Nephron progenitor cell (in vitro differentiated cells): ENCODE results near the gene MLN.

Experiments used
- DNase-seq: peaks from one replicate; pipeline ENCODE4 v3.0.0; 2021
- H3K27ac Mint-ChIP-seq: 2 replicates; pipeline ENCODE4 v1.8.0; 2021; ENCODE audit warnings: mild to moderate bottlenecking, moderate library complexity, mixed read lengths
- H3K27me3 Mint-ChIP-seq: 2 replicates; pipeline ENCODE4 v1.8.0; 2021; ENCODE audit warnings: mild to moderate bottlenecking, low read depth, mixed read lengths; ENCODE audit not compliant: poor library complexity
- H3K36me3 Mint-ChIP-seq: 2 replicates; pipeline ENCODE4 v1.8.0; 2021; ENCODE audit warnings: low read depth, mixed read lengths
- H3K4me1 Mint-ChIP-seq: 2 replicates; pipeline ENCODE4 v1.8.0; 2021; ENCODE audit warnings: mixed read lengths
- H3K4me3 Mint-ChIP-seq: 2 replicates; pipeline ENCODE4 v1.8.0; 2021; ENCODE audit warnings: mild to moderate bottlenecking, moderate library complexity, mixed read lengths
- H3K9me3 Mint-ChIP-seq: 2 replicates; pipeline ENCODE4 v1.8.0; 2021; ENCODE audit warnings: mild to moderate bottlenecking, moderate library complexity, mixed read lengths
- TF ChIP-seq, protein P1 (sequence below): fragments of 200-600 bp; sonication (generic); IDR thresholded peaks from 2 replicates; pipeline ENCODE4 v1.5.0; 2021; ENCODE audit warnings: antibody characterized with exemption

Gene MLN

GRCh38 chr6:33769248-33769821, 34.5 kb downstream of the MLN start:
- peaks cover 10% of the 10 kb centered on the region for H3K36me3 Mint-ChIP-seq
- DNase-seq, result no peak
- no peak overlapping the region for H3K4me3 Mint-ChIP-seq
- peaks cover 13% of the 10 kb centered on the region for H3K9me3 Mint-ChIP-seq
- H3K27me3 Mint-ChIP-seq, result peaks cover 11% of the 10 kb centered on the region
- TF ChIP-seq, protein P1, sequence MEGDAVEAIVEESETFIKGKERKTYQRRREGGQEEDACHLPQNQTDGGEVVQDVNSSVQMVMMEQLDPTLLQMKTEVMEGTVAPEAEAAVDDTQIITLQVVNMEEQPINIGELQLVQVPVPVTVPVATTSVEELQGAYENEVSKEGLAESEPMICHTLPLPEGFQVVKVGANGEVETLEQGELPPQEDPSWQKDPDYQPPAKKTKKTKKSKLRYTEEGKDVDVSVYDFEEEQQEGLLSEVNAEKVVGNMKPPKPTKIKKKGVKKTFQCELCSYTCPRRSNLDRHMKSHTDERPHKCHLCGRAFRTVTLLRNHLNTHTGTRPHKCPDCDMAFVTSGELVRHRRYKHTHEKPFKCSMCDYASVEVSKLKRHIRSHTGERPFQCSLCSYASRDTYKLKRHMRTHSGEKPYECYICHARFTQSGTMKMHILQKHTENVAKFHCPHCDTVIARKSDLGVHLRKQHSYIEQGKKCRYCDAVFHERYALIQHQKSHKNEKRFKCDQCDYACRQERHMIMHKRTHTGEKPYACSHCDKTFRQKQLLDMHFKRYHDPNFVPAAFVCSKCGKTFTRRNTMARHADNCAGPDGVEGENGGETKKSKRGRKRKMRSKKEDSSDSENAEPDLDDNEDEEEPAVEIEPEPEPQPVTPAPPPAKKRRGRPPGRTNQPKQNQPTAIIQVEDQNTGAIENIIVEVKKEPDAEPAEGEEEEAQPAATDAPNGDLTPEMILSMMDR, result no peak
- H3K27ac Mint-ChIP-seq, result no peak overlapping the region
- H3K4me1 Mint-ChIP-seq, result peaks cover 61% of the 10 kb centered on the region

GRCh38 chr6:33768644-33769120, 35.1 kb downstream of the MLN start:
- H3K27me3 Mint-ChIP-seq, result peaks cover 16% of the 10 kb centered on the region
- H3K4me3 Mint-ChIP-seq, result no peak overlapping the region
- TF ChIP-seq, protein P1, result peak; percentile 71
- no peak overlapping the region for H3K27ac Mint-ChIP-seq
- H3K4me1 Mint-ChIP-seq, result peaks cover 67% of the 10 kb centered on the region
- peaks cover 13% of the 10 kb centered on the region for H3K9me3 Mint-ChIP-seq
- peaks cover 10% of the 10 kb centered on the region for H3K36me3 Mint-ChIP-seq
- peak; percentile 89 for DNase-seq

GRCh38 chr6:33766921-33767907, 36.6 kb downstream of the MLN start:
- Mint-ChIP-seq H3K4me1 (peaks cover 67% of the 10 kb centered on the region), H3K4me3 (no peak overlapping the region), H3K27me3 (peaks cover 12% of the 10 kb centered on the region), H3K27ac (no peak overlapping the region), H3K9me3 (peaks cover 13% of the 10 kb centered on the region), H3K36me3 (no peaks in the 10 kb centered on the region)
- no peak for DNase-seq
- TF ChIP-seq, protein P1, result no peak

DNA sequence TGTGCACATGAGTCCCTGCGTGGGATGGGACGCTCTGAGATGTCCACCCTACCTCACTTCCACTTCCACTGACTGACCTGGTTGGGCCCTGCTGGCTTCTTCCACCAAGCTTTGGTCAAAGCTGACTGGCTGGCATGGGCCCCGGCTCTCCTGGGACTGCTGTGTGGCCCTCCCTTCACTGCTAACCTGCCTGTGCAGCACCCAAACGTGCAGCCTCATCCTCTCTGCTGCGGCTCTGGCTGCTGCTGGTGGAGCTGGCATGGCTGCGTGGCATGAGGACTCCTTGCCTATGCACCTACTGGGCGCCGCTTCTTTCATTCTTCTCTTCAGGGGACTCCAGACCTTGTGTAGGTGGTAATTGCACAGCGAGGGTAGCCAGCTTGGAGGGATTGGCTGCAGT, 38.4 kb downstream of the MLN start:
- H3K27me3 Mint-ChIP-seq, result peaks cover 10% of the 10 kb centered on the region
- H3K27ac Mint-ChIP-seq, result peak overlapping the region; percentile 71
- TF ChIP-seq, protein P1, result no peak
- H3K4me1 Mint-ChIP-seq, result peaks cover 70% of the 10 kb centered on the region
- DNase-seq, result no peak
- peaks cover 13% of the 10 kb centered on the region for H3K9me3 Mint-ChIP-seq
- H3K4me3 Mint-ChIP-seq, result no peak overlapping the region
- no peaks in the 10 kb centered on the region for H3K36me3 Mint-ChIP-seq

- DNase-seq, result no peak
- TF ChIP-seq, protein P1, result no peak
- no peaks in the 10 kb centered on the region for H3K36me3 Mint-ChIP-seq
- no peak overlapping the region for H3K27ac Mint-ChIP-seq
- H3K4me1 Mint-ChIP-seq, result peaks cover 70% of the 10 kb centered on the region
- no peak overlapping the region for H3K4me3 Mint-ChIP-seq
- peaks cover 13% of the 10 kb centered on the region for H3K9me3 Mint-ChIP-seq
- H3K27me3 Mint-ChIP-seq, result peaks cover 10% of the 10 kb centered on the region
Measured at GRCh38 chr6:33764036-33764435, 39.8 kb downstream of the MLN start.
